Activated naive CD4-positive, alpha-beta T cell treated with anti-CD3 and anti-CD28 coated beads for 36 hours (primary cell): ENCODE measurements around the gene ADGRA1. TPM values are rescaled to one million over a fixed set of nuclear protein-coding genes. Genes with fewer than 3 reads are reported as not detected.

ENCODE experiments used
- CTCF ChIA-PET: fragments of 350-600 bp; sonication (Branson Sonifier 250); formaldehyde crosslinking; loops from one replicate; lab custom pipeline; 2021; ENCODE audit warnings: antibody characterized with exemption; lab: Charles Lee
- DNase-seq: peaks from one replicate; pipeline ENCODE4 v3.0.0-alpha.2; 2020
- H3K27ac Mint-ChIP-seq: one replicate; pipeline ENCODE4 v1.8.0; 2021; ENCODE audit warnings: mild to moderate bottlenecking, mixed read lengths
- H3K27me3 Mint-ChIP-seq: one replicate; pipeline ENCODE4 v1.8.0; 2021; ENCODE audit warnings: low read depth, mixed read lengths
- H3K36me3 Mint-ChIP-seq: one replicate; pipeline ENCODE4 v1.8.0; 2021; ENCODE audit warnings: low read depth, mixed read lengths
- H3K4me1 Mint-ChIP-seq: one replicate; pipeline ENCODE4 v1.8.0; 2021; ENCODE audit warnings: low read depth, mixed read lengths
- H3K4me3 Mint-ChIP-seq: one replicate; pipeline ENCODE4 v1.8.0; 2021; ENCODE audit warnings: mild to moderate bottlenecking, moderate library complexity, mixed read lengths
- H3K9me3 Mint-ChIP-seq: one replicate; pipeline ENCODE4 v1.8.0; 2021; ENCODE audit warnings: mixed read lengths
- intact Hi-C: fragments of 100-400 bp; cut with micrococcal nuclease; formaldehyde crosslinking; loops from one replicate; pipeline ENCODE4 v1.15.1; 2023
- total RNA-seq, 2 experiments: library from RNA; stranded (reverse); gene quantifications; one replicate each; pipeline ENCODE4 v1.2.3, GENCODE V29; 2021

ADGRA1 gene
- total RNA-seq, 2 experiments from 2014 or later = not detected

- intact Hi-C loops = no loop called here
- Mint-ChIP-seq H3K9me3 (no peaks in the 10 kb centered on the region), H3K4me3 (no peak overlapping the region), H3K27me3 (peaks cover 5% of the 10 kb centered on the region), H3K27ac (no peak overlapping the region), H3K36me3 (no peaks in the 10 kb centered on the region), H3K4me1 (no peaks in the 10 kb centered on the region)
- CTCF ChIA-PET = no interaction called here
- DNase-seq = no peak
Measured at GRCh38 chr10:133070405-133070804, 17.3 kb upstream of the ADGRA1 start.

- H3K4me1 Mint-ChIP-seq = no peaks in the 10 kb centered on the region
- no peaks in the 10 kb centered on the region for H3K9me3 Mint-ChIP-seq
- peaks cover 5% of the 10 kb centered on the region for H3K27me3 Mint-ChIP-seq
- H3K36me3 Mint-ChIP-seq = no peaks in the 10 kb centered on the region
- DNase-seq = no peak
- CTCF ChIA-PET = no interaction called here
- no peak overlapping the region for H3K27ac Mint-ChIP-seq
- intact Hi-C loops = no loop called here
- H3K4me3 Mint-ChIP-seq = no peak overlapping the region
Measured at GRCh38 chr10:133070810-133071209, 16.9 kb upstream of the ADGRA1 start.

- no peaks in the 10 kb centered on the region for H3K36me3 Mint-ChIP-seq
- DNase-seq = no peak
- CTCF ChIA-PET = no interaction called here
- no peak overlapping the region for H3K4me3 Mint-ChIP-seq
- no peaks in the 10 kb centered on the region for H3K9me3 Mint-ChIP-seq
- peaks cover 5% of the 10 kb centered on the region for H3K27me3 Mint-ChIP-seq
- no peaks in the 10 kb centered on the region for H3K4me1 Mint-ChIP-seq
- H3K27ac Mint-ChIP-seq = no peak overlapping the region
- intact Hi-C loops = no loop called here
Measured at GRCh38 chr10:133071733-133072132, 16.0 kb upstream of the ADGRA1 start.

- CTCF ChIA-PET = no interaction called here
- H3K4me1 Mint-ChIP-seq = no peaks in the 10 kb centered on the region
Measured at GRCh38 chr10:133072196-133072595, 15.5 kb upstream of the ADGRA1 start.

GRCh38 chr10:133072720-133073390 lies 14.9 kb upstream of the ADGRA1 start:
- Mint-ChIP-seq H3K27ac (no peak overlapping the region), H3K4me3 (no peak overlapping the region), H3K9me3 (no peaks in the 10 kb centered on the region), H3K4me1 (no peaks in the 10 kb centered on the region), H3K36me3 (no peaks in the 10 kb centered on the region), H3K27me3 (peaks cover 5% of the 10 kb centered on the region)
- CTCF ChIA-PET = no interaction called here
- DNase-seq = no peak
- intact Hi-C loops = no loop called here

More at GRCh38 chr10:133072196-133072595, 15.5 kb upstream of the ADGRA1 start:
- Mint-ChIP-seq H3K36me3 (no peaks in the 10 kb centered on the region), H3K27ac (no peak overlapping the region), H3K4me3 (no peak overlapping the region), H3K9me3 (no peaks in the 10 kb centered on the region), H3K27me3 (peaks cover 5% of the 10 kb centered on the region)
- intact Hi-C loops = no loop called here
- DNase-seq = no peak

- Mint-ChIP-seq H3K36me3 (no peaks in the 10 kb centered on the region), H3K9me3 (no peaks in the 10 kb centered on the region), H3K4me1 (no peaks in the 10 kb centered on the region), H3K27ac (no peak overlapping the region), H3K27me3 (peaks cover 5% of the 10 kb centered on the region), H3K4me3 (no peak overlapping the region)
- no peak for DNase-seq
- intact Hi-C loops = no loop called here
- CTCF ChIA-PET = interaction anchor here (0.5 kb wide), 1 partner anchor 517 kb away, joined by 3 read pairs; no protein-coding TSS in a partner anchor
Measured at GRCh38 chr10:133075346-133076137, 12.2 kb upstream of the ADGRA1 start.

- H3K27ac Mint-ChIP-seq = no peak overlapping the region
- H3K9me3 Mint-ChIP-seq = no peaks in the 10 kb centered on the region
- no peak overlapping the region for H3K4me3 Mint-ChIP-seq
- intact Hi-C loops = no loop called here
- H3K4me1 Mint-ChIP-seq = no peaks in the 10 kb centered on the region
- H3K36me3 Mint-ChIP-seq = no peaks in the 10 kb centered on the region
- DNase-seq = no peak
- CTCF ChIA-PET = interaction anchor here (0.5 kb wide), 1 partner anchor 516 kb away, joined by 3 read pairs; no protein-coding TSS in a partner anchor
- H3K27me3 Mint-ChIP-seq = peaks cover 5% of the 10 kb centered on the region
Measured at GRCh38 chr10:133076274-133077038, 11.3 kb upstream of the ADGRA1 start.

GRCh38 chr10:133079836-133080682 lies 7.7 kb upstream of the ADGRA1 start:
- Mint-ChIP-seq H3K9me3 (no peaks in the 10 kb centered on the region), H3K36me3 (no peaks in the 10 kb centered on the region), H3K4me1 (no peaks in the 10 kb centered on the region), H3K27me3 (no peaks in the 10 kb centered on the region), H3K27ac (no peak overlapping the region), H3K4me3 (no peak overlapping the region)
- DNase-seq = no peak
- CTCF ChIA-PET = no interaction called here
- intact Hi-C loops = no loop called here

- Mint-ChIP-seq H3K4me1 (no peaks in the 10 kb centered on the region), H3K36me3 (no peaks in the 10 kb centered on the region), H3K27ac (no peak overlapping the region), H3K27me3 (no peaks in the 10 kb centered on the region), H3K4me3 (no peak overlapping the region), H3K9me3 (no peaks in the 10 kb centered on the region)
- intact Hi-C loops = no loop called here
- CTCF ChIA-PET = no interaction called here
- DNase-seq = no peak
Measured at GRCh38 chr10:133080683-133081040, 7.1 kb upstream of the ADGRA1 start.

GRCh38 chr10:133081636-133082035 lies 6.1 kb upstream of the ADGRA1 start:
- peaks cover 2% of the 10 kb centered on the region for H3K27me3 Mint-ChIP-seq
- intact Hi-C loops = no loop called here

GRCh38 chr10:133082685-133083421 lies 4.9 kb upstream of the ADGRA1 start:
- CTCF ChIA-PET = no interaction called here
- DNase-seq = no peak
- Mint-ChIP-seq H3K4me1 (peaks cover 4% of the 10 kb centered on the region), H3K9me3 (no peaks in the 10 kb centered on the region), H3K4me3 (no peak overlapping the region), H3K36me3 (no peaks in the 10 kb centered on the region), H3K27me3 (peaks cover 8% of the 10 kb centered on the region), H3K27ac (no peak overlapping the region)
- intact Hi-C loops = no loop called here

More at GRCh38 chr10:133081636-133082035, 6.1 kb upstream of the ADGRA1 start:
- no peak for DNase-seq
- Mint-ChIP-seq H3K27ac (no peak overlapping the region), H3K36me3 (no peaks in the 10 kb centered on the region), H3K4me3 (no peak overlapping the region), H3K9me3 (no peaks in the 10 kb centered on the region), H3K4me1 (no peaks in the 10 kb centered on the region)
- CTCF ChIA-PET = no interaction called here
